A549 (cell line): ENCODE data around the gene SOX8. TPM values are rescaled to one million over a fixed set of nuclear protein-coding genes. Genes with fewer than 3 reads are reported as not detected.

Experiments
- ATAC-seq, 2 experiments: fragments of 200-7000 bp in 1 of 2; fragments of >200 bp in 1 of 2; cut with Nextera tagmentation in 1 of 2; cut with Tn5 transposase in 1 of 2; 3 replicates each; pipeline versions ENCODE4 v1.8.0 to v1.9.1; 2018 to 2020; ENCODE audit warnings: mild to moderate bottlenecking in 1 of 2, moderate library complexity in 1 of 2
- CTCF ChIA-PET: fragments of 300-600 bp; sonication (Branson Sonifier 250); formaldehyde crosslinking; extraction: SDS; loops from one replicate; lab custom pipeline; 2021; ENCODE audit warnings: antibody characterized with exemption, inconsistent platforms; lab: Yijun Ruan, JAX
- POLR2A ChIA-PET: fragments of 350-600 bp; formaldehyde crosslinking; extraction: SDS; loops from one replicate; lab custom pipeline; 2021; ENCODE audit warnings: antibody characterized with exemption, inconsistent platforms; lab: Yijun Ruan, JAX
- DNase-seq, 2 experiments: peaks; one replicate each; pipeline versions ENCODE4 v3.0.0 to v3.0.0-alpha.2; 2011 to 2016; ENCODE audit warnings: low read depth in 1 of 2, low spot score in 1 of 2
- FAIRE-seq: peaks from 2 replicates; lab custom pipeline; 2011; peaks lifted over from hg19 to GRCh38; lab: Jason Lieb, UNC
- H3K27ac ChIP-seq, 2 experiments: fragments of >200 bp; sonication (Bioruptor Twin); formaldehyde crosslinking; 3 replicates each; pipeline ENCODE4 v1.5.1; 2016 to 2017
- H3K4me1 ChIP-seq: fragments of >200 bp; sonication (Bioruptor Twin); formaldehyde crosslinking; 3 replicates; pipeline ENCODE4 v1.6.1; 2016
- H3K4me2 ChIP-seq: fragments of >200 bp; sonication (Bioruptor Twin); formaldehyde crosslinking; 3 replicates; pipeline ENCODE4 v1.6.1; 2016
- H3K4me3 ChIP-seq: fragments of >200 bp; sonication (Bioruptor Twin); formaldehyde crosslinking; 3 replicates; pipeline ENCODE4 v1.5.1; 2016
- H3K9me3 ChIP-seq: fragments of >200 bp; sonication (Bioruptor Twin); formaldehyde crosslinking; 3 replicates; pipeline ENCODE4 v1.6.1; 2016
- BHLHE40 ChIP-seq: IDR thresholded peaks from 2 replicates; pipeline ENCODE4 v1.6.1; 2012; ENCODE audit warnings: low read depth, low read length, inconsistent platforms
- CHD4 ChIP-seq: fragments of 200-600 bp; sonication (generic); IDR thresholded peaks from 2 replicates; pipeline ENCODE4 v1.6.1; 2016; ENCODE audit warnings: antibody characterized with exemption, mild to moderate bottlenecking, borderline replicate concordance
- EHF ChIP-seq: fragments of 250-450 bp; sonication (Bioruptor Pico); IDR thresholded peaks from 2 replicates; pipeline ENCODE4 v1.5.0; 2020; ENCODE audit warnings: mild to moderate bottlenecking
- EHMT2 ChIP-seq: fragments of 200-600 bp; sonication (generic); IDR thresholded peaks from 2 replicates; pipeline ENCODE4 v1.6.1; 2016; ENCODE audit warnings: antibody characterized with exemption, low read depth, mild to moderate bottlenecking, moderate library complexity
- JUNB ChIP-seq: fragments of >200 bp; sonication (Bioruptor Twin); formaldehyde crosslinking; IDR thresholded peaks from 2 replicates; pipeline ENCODE4 v1.6.1; 2016
- KDM1A ChIP-seq: fragments of 200-600 bp; sonication (generic); IDR thresholded peaks from 2 replicates; pipeline ENCODE4 v1.6.1; 2016; ENCODE audit warnings: low read depth, mild to moderate bottlenecking
- MAFK ChIP-seq: fragments of 450-650 bp; IDR thresholded peaks from 2 replicates; pipeline ENCODE4 v1.6.1; 2014; ENCODE audit not compliant: partially characterized antibody
- MAZ ChIP-seq: fragments of 150-350 bp; IDR thresholded peaks from 2 replicates; pipeline ENCODE4 v1.6.1; 2014; ENCODE audit warnings: antibody characterized with exemption, low read depth, low read length, borderline replicate concordance
- PHF8 ChIP-seq: fragments of 200-600 bp; sonication (generic); IDR thresholded peaks from 2 replicates; pipeline ENCODE4 v1.6.1; 2016; ENCODE audit warnings: low read depth, mild to moderate bottlenecking, antibody characterized with exemption, moderate library complexity, borderline replicate concordance
- POLR2AphosphoS2 ChIP-seq: conservative IDR thresholded peaks from 2 replicates; pipeline ENCODE4 v1.6.1; 2012; ENCODE audit warnings: low read length, improper control_type of control experiment, inconsistent platforms
- RNF2 ChIP-seq: fragments of 200-600 bp; sonication (generic); IDR thresholded peaks from 2 replicates; pipeline ENCODE4 v1.6.1; 2016; ENCODE audit warnings: low read depth, mild to moderate bottlenecking, antibody characterized with exemption, moderate library complexity, borderline replicate concordance
- TP53 ChIP-seq: fragments of 250-450 bp; sonication (Bioruptor Pico); IDR thresholded peaks from 2 replicates; pipeline ENCODE4 v1.5.0; 2021; ENCODE audit warnings: mild to moderate bottlenecking, moderate library complexity
- ZC3H11A ChIP-seq: fragments of 450-650 bp; IDR thresholded peaks from 2 replicates; pipeline ENCODE4 v1.6.1; 2014; ENCODE audit warnings: antibody characterized with exemption, mild to moderate bottlenecking
- ZFP36 ChIP-seq: fragments of 450-650 bp; IDR thresholded peaks from 2 replicates; pipeline ENCODE4 v1.6.1; 2014; ENCODE audit warnings: borderline replicate concordance; ENCODE audit not compliant: partially characterized antibody
- WGBS: methylation state at CpG from one replicate; pipeline ENCODE4 v1.1.6; 2017; ENCODE audit errors: missing lambda C conversion rate; 5-methylcytosine and 5-hydroxymethylcytosine counted together
- polyA plus RNA-seq, 4 experiments: library from polyadenylated mRNA; depleted of rRNA in 3 of 4; stranded (reverse); fragments of >200 nt; fragmentation: RNase III in 1 of 4; extraction: RNeasy Plus Mini Kit Qiagen cat#74134 plus additional on column Dnase treatment in 1 of 4; gene quantifications; 2 replicates in 3 of 4; 3 replicates in 1 of 4; pipeline ENCODE4 v1.2.3, GENCODE V29; 2011 to 2017
- TF ChIP-seq, protein P1 (sequence below): fragments of 450-650 bp; IDR thresholded peaks from 2 replicates; pipeline ENCODE4 v1.6.1; 2014; ENCODE audit warnings: antibody characterized with exemption
- TF ChIP-seq, protein P2 (sequence below): fragments of >200 bp; sonication (Bioruptor Twin); formaldehyde crosslinking; IDR thresholded peaks from 3 replicates; pipeline ENCODE4 v1.5.1; 2016
- TF ChIP-seq, protein P3 (sequence below): fragments of 150-350 bp; IDR thresholded peaks from 2 replicates; pipeline ENCODE4 v1.6.1; 2014; ENCODE audit warnings: low read depth, mild to moderate bottlenecking, low read length
- TF ChIP-seq, protein P4 (sequence below): IDR thresholded peaks from 2 replicates; pipeline ENCODE4 v1.6.1; 2012

The SOX8 gene
- polyA plus RNA-seq, 2 of the 4 experiments (the other 2 are of a cell fraction): 0.06 to 0.22 TPM

DNA sequence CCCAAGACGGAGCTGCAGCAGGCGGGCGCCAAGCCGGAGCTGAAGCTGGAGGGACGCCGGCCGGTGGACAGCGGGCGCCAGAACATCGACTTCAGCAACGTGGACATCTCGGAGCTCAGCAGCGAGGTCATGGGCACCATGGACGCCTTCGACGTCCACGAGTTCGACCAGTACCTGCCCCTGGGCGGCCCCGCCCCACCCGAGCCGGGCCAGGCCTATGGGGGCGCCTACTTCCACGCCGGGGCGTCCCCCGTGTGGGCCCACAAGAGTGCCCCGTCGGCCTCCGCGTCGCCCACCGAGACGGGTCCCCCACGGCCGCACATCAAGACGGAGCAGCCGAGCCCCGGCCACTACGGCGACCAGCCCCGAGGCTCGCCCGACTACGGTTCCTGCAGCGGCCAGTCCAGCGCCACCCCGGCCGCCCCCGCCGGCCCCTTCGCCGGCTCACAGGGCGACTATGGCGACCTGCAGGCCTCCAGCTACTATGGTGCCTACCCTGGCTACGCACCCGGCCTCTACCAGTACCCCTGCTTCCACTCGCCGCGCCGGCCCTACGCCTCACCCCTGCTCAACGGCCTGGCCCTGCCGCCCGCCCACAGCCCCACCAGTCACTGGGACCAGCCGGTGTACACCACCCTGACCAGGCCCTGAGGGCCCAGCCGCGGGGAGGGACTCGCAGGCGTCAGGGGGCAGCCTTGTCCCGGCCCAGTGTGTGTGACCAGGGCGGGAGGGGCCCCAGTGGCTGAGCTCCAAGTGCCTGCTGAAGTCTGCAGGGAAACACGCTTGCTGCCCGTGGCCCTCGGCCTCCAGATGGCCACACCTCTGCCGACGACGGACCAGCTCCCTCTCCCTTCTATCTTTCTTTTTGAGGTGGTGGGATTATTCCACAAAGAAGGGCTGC is 3.4 kb downstream of the SOX8 start:
- CTCF ChIA-PET: interaction anchor here (1.0 to 6.7 kb wide), 5 partner anchors 9 to 71 kb away, joined by 3 to 37 read pairs (median 5); no protein-coding TSS in a partner anchor
- H3K9me3 ChIP-seq: no peaks in the 10 kb centered on the region
- H3K27ac ChIP-seq: no peak overlapping the region
- H3K4me3 ChIP-seq: no peak overlapping the region
- DNase-seq: no peak
- no peak for FAIRE-seq
- WGBS: 89% methylated on average over 60 of the region's 78 CpGs
- POLR2A ChIA-PET: interaction anchor here (0.5 kb wide), 1 partner anchor 44 kb away, joined by 3 read pairs; no protein-coding TSS in a partner anchor
- ATAC-seq: no peak
- no peak overlapping the region for H3K4me2 ChIP-seq
- TF ChIP-seq ZC3H11A (no peak), POLR2AphosphoS2 (no peak), MAZ (no peak), CHD4 (no peak), BHLHE40 (no peak), RNF2 (no peak)
- TF ChIP-seq, protein P1, sequence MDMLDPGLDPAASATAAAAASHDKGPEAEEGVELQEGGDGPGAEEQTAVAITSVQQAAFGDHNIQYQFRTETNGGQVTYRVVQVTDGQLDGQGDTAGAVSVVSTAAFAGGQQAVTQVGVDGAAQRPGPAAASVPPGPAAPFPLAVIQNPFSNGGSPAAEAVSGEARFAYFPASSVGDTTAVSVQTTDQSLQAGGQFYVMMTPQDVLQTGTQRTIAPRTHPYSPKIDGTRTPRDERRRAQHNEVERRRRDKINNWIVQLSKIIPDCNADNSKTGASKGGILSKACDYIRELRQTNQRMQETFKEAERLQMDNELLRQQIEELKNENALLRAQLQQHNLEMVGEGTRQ: no peak
- H3K4me1 ChIP-seq: peaks cover 12% of the 10 kb centered on the region

DNA sequence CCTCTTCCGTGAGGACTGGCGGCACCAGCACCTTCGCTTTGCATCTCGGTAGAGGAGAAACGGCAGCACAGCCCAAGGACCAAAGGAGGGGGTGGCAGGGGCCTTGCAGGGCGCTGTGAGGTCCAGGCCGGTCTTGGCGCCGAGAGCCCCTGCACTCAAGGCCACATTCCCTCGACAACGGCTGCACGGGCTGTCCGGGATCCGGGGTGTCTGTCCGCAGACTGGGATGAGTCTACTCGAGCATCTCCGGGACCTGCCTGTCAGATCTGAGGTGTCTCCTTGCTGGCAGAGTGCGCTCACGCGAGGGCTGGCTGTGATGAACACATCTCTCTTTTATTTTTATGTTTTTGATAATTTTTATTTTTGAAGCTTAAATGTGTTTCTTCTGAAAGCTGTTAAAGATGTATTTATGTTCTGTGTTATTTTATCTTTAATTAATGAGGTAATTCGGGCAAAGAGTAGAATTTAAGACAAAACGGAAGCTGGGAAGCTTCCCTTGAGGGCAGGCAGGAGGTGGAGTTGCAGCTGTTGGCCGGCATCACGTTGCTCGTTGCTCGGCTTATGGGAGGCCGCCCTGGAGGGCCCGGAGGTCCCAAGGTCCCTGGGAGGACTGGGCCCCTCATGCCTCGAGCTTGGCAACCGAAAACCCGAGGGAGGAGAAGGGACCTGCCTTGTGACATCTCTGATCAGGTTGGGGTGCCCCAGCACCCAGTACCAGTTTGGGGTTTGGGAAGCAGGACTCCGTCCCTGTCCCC is 4.3 kb downstream of the SOX8 start:
- no peak overlapping the region for H3K4me3 ChIP-seq
- H3K4me1 ChIP-seq: peaks cover 7% of the 10 kb centered on the region
- WGBS: 73% methylated on average over 27 of the region's 32 CpGs
- H3K9me3 ChIP-seq: no peaks in the 10 kb centered on the region
- H3K4me2 ChIP-seq: no peak overlapping the region
- H3K27ac ChIP-seq: no peak overlapping the region
- DNase-seq: no peak
- FAIRE-seq: no peak
- POLR2A ChIA-PET: no interaction called here
- ATAC-seq: no peak
- TF ChIP-seq JUNB (no peak), MAFK (no peak), EHMT2 (no peak)
- TF ChIP-seq, protein P2, sequence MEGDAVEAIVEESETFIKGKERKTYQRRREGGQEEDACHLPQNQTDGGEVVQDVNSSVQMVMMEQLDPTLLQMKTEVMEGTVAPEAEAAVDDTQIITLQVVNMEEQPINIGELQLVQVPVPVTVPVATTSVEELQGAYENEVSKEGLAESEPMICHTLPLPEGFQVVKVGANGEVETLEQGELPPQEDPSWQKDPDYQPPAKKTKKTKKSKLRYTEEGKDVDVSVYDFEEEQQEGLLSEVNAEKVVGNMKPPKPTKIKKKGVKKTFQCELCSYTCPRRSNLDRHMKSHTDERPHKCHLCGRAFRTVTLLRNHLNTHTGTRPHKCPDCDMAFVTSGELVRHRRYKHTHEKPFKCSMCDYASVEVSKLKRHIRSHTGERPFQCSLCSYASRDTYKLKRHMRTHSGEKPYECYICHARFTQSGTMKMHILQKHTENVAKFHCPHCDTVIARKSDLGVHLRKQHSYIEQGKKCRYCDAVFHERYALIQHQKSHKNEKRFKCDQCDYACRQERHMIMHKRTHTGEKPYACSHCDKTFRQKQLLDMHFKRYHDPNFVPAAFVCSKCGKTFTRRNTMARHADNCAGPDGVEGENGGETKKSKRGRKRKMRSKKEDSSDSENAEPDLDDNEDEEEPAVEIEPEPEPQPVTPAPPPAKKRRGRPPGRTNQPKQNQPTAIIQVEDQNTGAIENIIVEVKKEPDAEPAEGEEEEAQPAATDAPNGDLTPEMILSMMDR: no peak
- TF ChIP-seq, protein P3, sequence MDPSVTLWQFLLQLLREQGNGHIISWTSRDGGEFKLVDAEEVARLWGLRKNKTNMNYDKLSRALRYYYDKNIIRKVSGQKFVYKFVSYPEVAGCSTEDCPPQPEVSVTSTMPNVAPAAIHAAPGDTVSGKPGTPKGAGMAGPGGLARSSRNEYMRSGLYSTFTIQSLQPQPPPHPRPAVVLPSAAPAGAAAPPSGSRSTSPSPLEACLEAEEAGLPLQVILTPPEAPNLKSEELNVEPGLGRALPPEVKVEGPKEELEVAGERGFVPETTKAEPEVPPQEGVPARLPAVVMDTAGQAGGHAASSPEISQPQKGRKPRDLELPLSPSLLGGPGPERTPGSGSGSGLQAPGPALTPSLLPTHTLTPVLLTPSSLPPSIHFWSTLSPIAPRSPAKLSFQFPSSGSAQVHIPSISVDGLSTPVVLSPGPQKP: no peak
- TF ChIP-seq, all 56 proteins: peak for 0
- CTCF ChIA-PET: interaction anchor here (1.1 to 6.4 kb wide), 3 partner anchors 9 to 70 kb away, joined by 3 to 36 read pairs (median 5); no protein-coding TSS in a partner anchor

DNA sequence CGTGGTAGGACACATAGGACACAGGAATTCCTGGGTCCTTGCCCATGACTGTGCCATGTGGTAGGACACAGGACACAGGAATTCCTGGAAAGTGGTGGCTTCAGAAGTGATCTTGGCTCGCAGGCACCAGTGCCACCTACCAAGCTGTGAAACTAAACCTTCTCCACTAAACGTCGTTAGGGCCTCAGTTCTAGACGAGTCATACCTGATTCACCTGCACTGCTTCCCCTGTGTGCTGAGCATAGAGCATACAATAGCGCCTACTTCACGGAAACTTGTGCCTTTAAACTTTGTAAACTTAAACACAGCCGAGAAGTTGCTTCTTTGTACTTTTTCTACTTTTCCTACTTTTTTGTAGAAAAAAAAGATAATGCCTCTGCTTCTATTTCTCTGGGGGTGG is 4.8 kb downstream of the SOX8 start:
- CTCF ChIA-PET: interaction anchor here (1.1 to 6.4 kb wide), 2 partner anchors 9 to 70 kb away, joined by 3 to 36 read pairs; no protein-coding TSS in a partner anchor
- 56% methylated on average over 8 of the region's 8 CpGs for WGBS
- Histone ChIP-seq H3K27ac (no peak overlapping the region), H3K4me1 (peaks cover 5% of the 10 kb centered on the region), H3K4me2 (no peak overlapping the region), H3K4me3 (no peak overlapping the region), H3K9me3 (no peaks in the 10 kb centered on the region)
- ATAC-seq: no peak
- TF ChIP-seq EHF (CRISPR knock-in tag) (no peak), TP53 (no peak), KDM1A (no peak), ZFP36 (no peak), EHMT2 (no peak), ZC3H11A (no peak), PHF8 (no peak)
- TF ChIP-seq, protein P4, sequence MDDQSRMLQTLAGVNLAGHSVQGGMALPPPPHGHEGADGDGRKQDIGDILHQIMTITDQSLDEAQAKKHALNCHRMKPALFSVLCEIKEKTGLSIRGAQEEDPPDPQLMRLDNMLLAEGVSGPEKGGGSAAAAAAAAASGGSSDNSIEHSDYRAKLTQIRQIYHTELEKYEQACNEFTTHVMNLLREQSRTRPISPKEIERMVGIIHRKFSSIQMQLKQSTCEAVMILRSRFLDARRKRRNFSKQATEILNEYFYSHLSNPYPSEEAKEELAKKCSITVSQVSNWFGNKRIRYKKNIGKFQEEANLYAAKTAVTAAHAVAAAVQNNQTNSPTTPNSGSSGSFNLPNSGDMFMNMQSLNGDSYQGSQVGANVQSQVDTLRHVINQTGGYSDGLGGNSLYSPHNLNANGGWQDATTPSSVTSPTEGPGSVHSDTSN: no peak
- DNase-seq: no peak
- no peak for FAIRE-seq
- POLR2A ChIA-PET: no interaction called here
